ENCODE measurements around the gene TMEM11. TPM values are rescaled to one million over a fixed set of nuclear protein-coding genes. Genes with fewer than 3 reads are reported as not detected.

Gene TMEM11
- polyA plus RNA-seq, 3 donors: 25.7 to 68.1 (median 59.5) TPM

DNA sequence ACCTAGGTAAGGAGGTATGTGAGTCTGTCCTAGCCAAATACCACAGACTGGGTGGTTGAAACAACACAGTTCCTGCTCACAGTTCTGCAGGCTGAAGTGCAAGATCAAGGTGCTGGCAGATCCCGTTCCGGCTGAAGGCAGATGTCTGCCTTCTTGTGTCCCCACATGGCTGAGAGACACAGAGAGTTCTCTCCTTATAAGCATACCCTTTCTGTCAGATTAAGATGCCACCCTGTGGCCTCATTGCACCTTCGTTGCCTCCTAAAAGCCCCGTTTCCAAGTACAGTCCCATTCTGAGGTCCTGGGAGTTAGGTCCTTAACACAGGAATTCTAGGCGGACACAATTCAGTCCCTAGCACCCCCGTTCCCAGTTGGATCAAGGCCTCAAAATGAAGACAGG is 9.1 kb upstream of the TMEM11 start:
- 94% methylated on average over 4 of the region's 6 CpGs for WGBS (ENCODE audit: insufficient coverage)
- no peaks in the 10 kb centered on the region for H3K27me3 ChIP-seq (ENCODE audit: control insufficient read depth in 2 of 2, insufficient read depth in 2 of 2, low read length in 2 of 2)
- no peak overlapping the region for H2AFZ ChIP-seq (ENCODE audit: insufficient read depth, low read depth, low read length, poor library complexity, severe bottlenecking)
- no peak overlapping the region for H3K9ac ChIP-seq (ENCODE audit: insufficient read depth, low read length, poor library complexity, severe bottlenecking)
- no peak for DNase-seq
- H4K20me1 ChIP-seq (ENCODE audit: insufficient read depth, low read length): no peaks in the 10 kb centered on the region
- Mint-ChIP-seq H3K4me3 (no peak overlapping the region), H3K4me1 (peaks cover 38% of the 10 kb centered on the region), H3K27me3 (ENCODE audit: low read depth in 3 of 3) (peaks cover 0 to 3% (median 0%) of the 10 kb centered on the region in 3 donors), H3K9me3 (peaks cover 0 to 11% (median 6%) of the 10 kb centered on the region in 7 donors), H3K36me3 (peaks cover 25 to 32% of the 10 kb centered on the region in 2 donors), H3K27ac (peak overlapping the region in 1 of 7 donors; percentile 8)
- intact Hi-C loops (cut with micrococcal nuclease): no loop called here
- no peak overlapping the region for H3K4me2 ChIP-seq (replicated peaks; ENCODE audit: extremely low read depth, low read length, poor library complexity, severe bottlenecking)
- no peak overlapping the region for H3K27ac ChIP-seq (ENCODE audit: low read depth in 1 of 2, low read length in 2 of 2)
- no peak overlapping the region for H3K4me3 ChIP-seq (replicated peaks in 1 of 3; ENCODE audit: low read depth in 2 of 3, low read length in 3 of 3)
- H3K79me2 ChIP-seq (ENCODE audit: insufficient read depth, low read length): peaks cover 29% of the 10 kb centered on the region
- peaks cover 3 to 34% of the 10 kb centered on the region in 2 donors for H3K36me3 ChIP-seq (replicated peaks in 1 of 2; ENCODE audit: control insufficient read depth in 1 of 2, insufficient read depth in 2 of 2, low read length in 2 of 2)
- H3K4me1 ChIP-seq (ENCODE audit: control insufficient read depth in 1 of 2, insufficient read depth in 2 of 2, low read length in 2 of 2): peaks cover 20 to 33% of the 10 kb centered on the region in 2 donors
- TF ChIP-seq, protein P1, sequence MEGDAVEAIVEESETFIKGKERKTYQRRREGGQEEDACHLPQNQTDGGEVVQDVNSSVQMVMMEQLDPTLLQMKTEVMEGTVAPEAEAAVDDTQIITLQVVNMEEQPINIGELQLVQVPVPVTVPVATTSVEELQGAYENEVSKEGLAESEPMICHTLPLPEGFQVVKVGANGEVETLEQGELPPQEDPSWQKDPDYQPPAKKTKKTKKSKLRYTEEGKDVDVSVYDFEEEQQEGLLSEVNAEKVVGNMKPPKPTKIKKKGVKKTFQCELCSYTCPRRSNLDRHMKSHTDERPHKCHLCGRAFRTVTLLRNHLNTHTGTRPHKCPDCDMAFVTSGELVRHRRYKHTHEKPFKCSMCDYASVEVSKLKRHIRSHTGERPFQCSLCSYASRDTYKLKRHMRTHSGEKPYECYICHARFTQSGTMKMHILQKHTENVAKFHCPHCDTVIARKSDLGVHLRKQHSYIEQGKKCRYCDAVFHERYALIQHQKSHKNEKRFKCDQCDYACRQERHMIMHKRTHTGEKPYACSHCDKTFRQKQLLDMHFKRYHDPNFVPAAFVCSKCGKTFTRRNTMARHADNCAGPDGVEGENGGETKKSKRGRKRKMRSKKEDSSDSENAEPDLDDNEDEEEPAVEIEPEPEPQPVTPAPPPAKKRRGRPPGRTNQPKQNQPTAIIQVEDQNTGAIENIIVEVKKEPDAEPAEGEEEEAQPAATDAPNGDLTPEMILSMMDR (IDR thresholded peaks at IDR 0.05): no peak
- peaks cover 0 to 8% of the 10 kb centered on the region in 2 donors for H3K9me3 ChIP-seq (replicated peaks in 1 of 2; ENCODE audit: control insufficient read depth in 1 of 2, insufficient read depth in 1 of 2, low read length in 2 of 2)

DNA sequence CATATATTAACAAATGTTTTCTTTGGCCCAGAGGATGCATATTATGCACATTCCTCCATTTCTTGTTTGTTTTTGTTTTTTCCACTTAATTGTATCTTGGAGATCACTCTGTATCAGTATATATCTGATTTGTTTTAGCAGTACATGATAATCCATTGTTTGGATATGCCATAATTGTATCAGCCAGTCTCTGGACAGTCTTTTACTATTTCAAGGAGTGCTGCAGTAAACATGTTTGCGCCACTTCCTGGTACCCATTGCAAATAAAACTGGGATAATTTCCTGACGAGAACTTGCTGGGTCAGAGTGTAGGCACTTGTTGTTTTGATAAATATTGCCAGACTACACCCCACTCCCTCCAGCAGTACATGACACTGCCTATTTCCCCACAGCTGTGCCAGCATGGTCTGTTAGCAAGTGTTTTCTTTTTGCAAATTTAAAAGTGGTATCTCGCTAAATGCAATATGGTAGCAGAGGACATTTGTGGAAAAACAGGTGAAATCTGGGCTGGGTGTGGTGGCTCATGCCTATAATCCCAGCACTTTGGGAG is 4.9 kb upstream of the TMEM11 start:
- Histone ChIP-seq H3K9ac (ENCODE audit: insufficient read depth, low read length, poor library complexity, severe bottlenecking) (no peak overlapping the region), H4K20me1 (ENCODE audit: insufficient read depth, low read length) (peaks cover under 1% of the 10 kb centered on the region), H3K79me2 (ENCODE audit: insufficient read depth, low read length) (peaks cover 68% of the 10 kb centered on the region), H3K36me3 (replicated peaks in 1 of 2; ENCODE audit: control insufficient read depth in 1 of 2, insufficient read depth in 2 of 2, low read length in 2 of 2) (peaks cover 3 to 40% of the 10 kb centered on the region in 2 donors), H3K4me2 (replicated peaks; ENCODE audit: extremely low read depth, low read length, poor library complexity, severe bottlenecking) (peak overlapping the region; percentile 28), H2AFZ (ENCODE audit: insufficient read depth, low read depth, low read length, poor library complexity, severe bottlenecking) (no peak overlapping the region), H3K4me3 (replicated peaks in 1 of 3; ENCODE audit: low read depth in 2 of 3, low read length in 3 of 3) (no peak overlapping the region), H3K4me1 (ENCODE audit: control insufficient read depth in 1 of 2, insufficient read depth in 2 of 2, low read length in 2 of 2) (peaks cover 25 to 44% of the 10 kb centered on the region in 2 donors), H3K27ac (ENCODE audit: low read depth in 1 of 2, low read length in 2 of 2) (peak overlapping the region in 1 of 2 donors; percentile 47), H3K27me3 (ENCODE audit: control insufficient read depth in 2 of 2, insufficient read depth in 2 of 2, low read length in 2 of 2) (no peaks in the 10 kb centered on the region), H3K9me3 (replicated peaks in 1 of 2; ENCODE audit: control insufficient read depth in 1 of 2, insufficient read depth in 1 of 2, low read length in 2 of 2) (peaks cover 0 to 8% of the 10 kb centered on the region in 2 donors)
- H3K9me3 Mint-ChIP-seq: peaks cover 0 to 9% (median 6%) of the 10 kb centered on the region in 7 donors
- peaks cover 0 to 2% (median 0%) of the 10 kb centered on the region in 3 donors for H3K27me3 Mint-ChIP-seq (ENCODE audit: low read depth in 3 of 3)
- WGBS (ENCODE audit: insufficient coverage): 100% methylated on average over 1 of the region's 3 CpGs
- no peak for DNase-seq
- peak overlapping the region in 2 of 7 donors; percentile 49 to 52 for H3K27ac Mint-ChIP-seq
- H3K4me3 Mint-ChIP-seq: no peak overlapping the region
- TF ChIP-seq, protein P1 (IDR thresholded peaks at IDR 0.05): no peak
- intact Hi-C loops (cut with micrococcal nuclease): loop anchor here in 1 of 2 donors (5.0 kb wide), 1 partner anchor 92 kb away; the partner anchor contains the start of gene DHRS7B
- peaks cover 32 to 45% of the 10 kb centered on the region in 2 donors for H3K36me3 Mint-ChIP-seq
- peaks cover 47% of the 10 kb centered on the region for H3K4me1 Mint-ChIP-seq

Data from CD14-positive monocyte (primary cell).